Keratinocyte (primary cell): Measurements from ENCODE around the gene SPRR2E.

Experiments
- EZH2 ChIP-seq: IDR thresholded peaks from one replicate; pipeline ENCODE4 v1.6.1; 2012; ENCODE audit warnings: inconsistent platforms, mild to moderate bottlenecking, low read length, moderate library complexity
- TF ChIP-seq, protein P1 (sequence below), 3 experiments: IDR thresholded peaks in 1 of 3; conservative IDR thresholded peaks in 1 of 3; optimal IDR thresholded peaks in 1 of 3; 2 replicates in 2 of 3; 3 replicates in 1 of 3; pipeline versions ENCODE3 to v1.5.1; 2011; ENCODE audit warnings: low read length in 3 of 3, mild to moderate bottlenecking in 3 of 3, moderate library complexity in 2 of 3, control low read depth in 1 of 3, inconsistent platforms in 1 of 3; ENCODE audit not compliant: insufficient read depth in 2 of 3; ENCODE audit errors: extremely low read depth in 1 of 3

DNA sequence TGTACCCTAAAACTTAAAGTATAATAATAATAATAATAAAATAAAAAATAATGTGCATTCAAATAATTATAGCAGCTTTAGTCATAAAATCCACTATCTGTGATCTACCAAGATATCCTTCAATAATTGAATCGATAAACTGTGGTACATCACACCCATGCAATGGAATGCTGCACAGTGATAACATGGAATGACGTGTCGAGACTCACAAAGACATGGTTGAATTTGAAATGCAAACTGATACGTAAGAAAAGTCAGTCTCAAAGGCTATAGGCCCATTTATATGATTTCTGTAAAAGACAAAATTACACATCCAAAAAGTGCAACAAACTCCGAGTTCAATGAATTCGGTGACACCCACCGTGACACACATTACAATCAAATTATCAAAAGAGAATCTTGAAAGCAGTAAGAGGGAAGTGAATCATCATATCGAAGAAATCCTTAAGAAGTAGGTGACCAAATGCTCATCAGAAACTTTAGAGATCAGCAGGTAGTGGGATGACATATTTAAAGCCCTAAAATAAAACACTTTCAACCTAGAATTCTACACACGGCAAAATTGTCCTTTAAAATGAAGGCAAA lies 5.2 kb upstream of the SPRR2E start:
- TF ChIP-seq, protein P1, sequence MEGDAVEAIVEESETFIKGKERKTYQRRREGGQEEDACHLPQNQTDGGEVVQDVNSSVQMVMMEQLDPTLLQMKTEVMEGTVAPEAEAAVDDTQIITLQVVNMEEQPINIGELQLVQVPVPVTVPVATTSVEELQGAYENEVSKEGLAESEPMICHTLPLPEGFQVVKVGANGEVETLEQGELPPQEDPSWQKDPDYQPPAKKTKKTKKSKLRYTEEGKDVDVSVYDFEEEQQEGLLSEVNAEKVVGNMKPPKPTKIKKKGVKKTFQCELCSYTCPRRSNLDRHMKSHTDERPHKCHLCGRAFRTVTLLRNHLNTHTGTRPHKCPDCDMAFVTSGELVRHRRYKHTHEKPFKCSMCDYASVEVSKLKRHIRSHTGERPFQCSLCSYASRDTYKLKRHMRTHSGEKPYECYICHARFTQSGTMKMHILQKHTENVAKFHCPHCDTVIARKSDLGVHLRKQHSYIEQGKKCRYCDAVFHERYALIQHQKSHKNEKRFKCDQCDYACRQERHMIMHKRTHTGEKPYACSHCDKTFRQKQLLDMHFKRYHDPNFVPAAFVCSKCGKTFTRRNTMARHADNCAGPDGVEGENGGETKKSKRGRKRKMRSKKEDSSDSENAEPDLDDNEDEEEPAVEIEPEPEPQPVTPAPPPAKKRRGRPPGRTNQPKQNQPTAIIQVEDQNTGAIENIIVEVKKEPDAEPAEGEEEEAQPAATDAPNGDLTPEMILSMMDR (optimal IDR thresholded peaks at IDR 0.05 in 1 of 3, IDR thresholded peaks at IDR 0.05 in 1 of 3, conservative IDR thresholded peaks at IDR 0.05 in 1 of 3; ENCODE audit: extremely low read depth in 1 of 3, insufficient read depth in 2 of 3, low read length in 3 of 3): no peak
- TF ChIP-seq EZH2: no peak
